GM10266 (cell line): ENCODE measurements around the gene CEP131.
A peak's percentile ranks its signal among the peaks of the same experiment; 100 is the strongest.

Source experiments
- DNase-seq: peaks from one replicate; pipeline ENCODE4 v3.0.0; 2012; ENCODE audit errors: extremely low spot score
- CTCF ChIP-seq: IDR thresholded peaks from 2 replicates; pipeline ENCODE4 v1.5.1; 2012; ENCODE audit warnings: mild to moderate bottlenecking, low read depth; ENCODE audit not compliant: control insufficient read depth, insufficient read depth; ENCODE audit errors: missing control alignments

Gene CEP131

DNA sequence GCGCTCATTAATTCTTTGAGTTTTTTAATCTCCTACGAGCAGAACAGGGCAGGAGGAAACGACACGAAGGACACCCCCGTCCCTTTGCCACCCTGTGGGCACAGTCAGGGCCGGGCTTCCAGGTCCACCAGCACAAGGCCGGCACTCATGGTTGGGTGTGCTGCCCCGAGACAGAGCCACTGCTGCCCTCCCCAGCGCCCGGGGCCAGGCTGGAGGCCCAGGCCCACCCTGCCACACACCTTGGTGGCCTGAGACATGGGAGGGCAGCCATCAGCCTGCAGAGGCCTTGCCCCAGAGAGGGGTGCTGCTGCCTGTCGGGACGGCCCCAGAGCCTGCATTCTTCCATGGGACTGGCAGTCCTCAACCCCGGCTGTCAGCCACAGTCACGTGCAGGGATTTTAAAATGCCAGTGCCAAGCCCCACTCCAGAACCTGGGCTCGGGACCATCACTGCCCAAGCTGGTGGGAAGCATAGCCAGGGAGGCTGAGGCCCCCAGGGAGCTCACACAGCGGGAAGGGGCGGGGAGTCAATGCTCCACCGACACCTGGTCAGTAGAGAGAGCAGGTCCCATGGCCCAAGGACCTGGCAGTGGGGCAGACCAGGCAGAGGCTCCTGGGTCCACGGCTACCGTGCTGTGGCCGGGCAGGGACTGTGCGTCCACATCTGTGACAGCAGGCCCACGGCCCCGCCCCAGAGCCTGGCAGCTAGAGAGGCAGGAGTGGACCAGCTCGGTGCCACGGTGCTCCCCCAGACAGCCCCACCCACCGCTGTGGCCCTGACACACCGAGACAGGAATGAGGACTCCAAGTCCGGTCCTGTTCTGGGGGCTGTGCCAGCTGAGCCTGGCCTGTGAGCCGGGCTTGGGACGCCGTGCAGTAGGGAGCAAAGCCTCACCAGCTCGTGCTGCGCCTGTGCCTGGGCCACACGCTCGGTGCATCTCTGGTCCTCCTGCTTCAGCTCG is 27.5 kb downstream of the CEP131 start:
- DNase-seq, result no peak
- TF ChIP-seq CTCF, result no peak

DNA sequence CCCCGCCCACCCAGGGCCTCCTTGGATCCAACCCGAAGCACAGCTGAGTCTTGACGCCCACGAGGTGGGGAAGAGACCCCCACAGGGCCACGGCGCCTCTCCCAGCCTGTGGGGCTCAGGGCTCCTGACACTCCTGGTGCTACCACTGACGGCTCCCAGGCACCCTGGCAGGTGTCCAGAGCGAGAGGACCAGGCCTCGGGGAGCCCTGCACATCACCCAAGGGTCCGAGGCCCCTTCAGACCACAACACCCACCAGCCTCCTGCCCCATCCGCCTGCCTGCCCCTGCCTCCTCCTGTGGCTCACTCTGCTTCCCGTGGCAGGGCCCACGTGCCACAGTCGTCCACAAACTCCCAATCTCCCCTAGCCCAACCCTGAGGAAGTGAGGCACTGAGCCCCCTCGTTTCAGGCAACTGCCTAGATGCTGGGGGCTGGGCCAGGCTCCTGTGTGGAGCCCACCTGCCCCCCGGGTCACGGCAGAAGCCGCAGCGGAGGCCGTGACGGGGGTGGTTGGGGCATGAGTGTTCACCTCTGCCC is 28.5 kb downstream of the CEP131 start:
- DNase-seq, result no peak
- no peak for TF ChIP-seq CTCF

GRCh38 chr17:81193470-81194224 is 29.1 kb downstream of the CEP131 start:
- DNase-seq, result peak; percentile 77
- TF ChIP-seq CTCF, result no peak

DNA sequence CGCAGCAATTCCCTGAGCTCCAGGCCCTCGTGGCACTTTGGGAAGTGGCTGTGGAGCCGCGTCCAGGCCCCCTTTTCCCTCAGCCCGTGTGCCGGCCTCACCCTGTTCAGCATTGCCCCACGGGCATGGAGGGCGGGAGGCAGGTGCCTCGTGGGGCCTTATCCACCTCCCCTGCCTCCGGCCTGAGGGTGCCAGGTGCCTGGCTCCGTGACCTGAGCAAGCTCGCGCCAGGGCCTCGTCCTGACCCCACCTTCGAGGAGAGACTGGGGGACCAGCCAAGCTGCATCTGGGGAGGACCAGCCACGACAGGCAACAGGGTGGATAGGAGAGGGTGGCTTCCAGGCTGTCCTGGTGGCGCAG is 29.7 kb downstream of the CEP131 start:
- no peak for DNase-seq
- no peak for TF ChIP-seq CTCF

DNA sequence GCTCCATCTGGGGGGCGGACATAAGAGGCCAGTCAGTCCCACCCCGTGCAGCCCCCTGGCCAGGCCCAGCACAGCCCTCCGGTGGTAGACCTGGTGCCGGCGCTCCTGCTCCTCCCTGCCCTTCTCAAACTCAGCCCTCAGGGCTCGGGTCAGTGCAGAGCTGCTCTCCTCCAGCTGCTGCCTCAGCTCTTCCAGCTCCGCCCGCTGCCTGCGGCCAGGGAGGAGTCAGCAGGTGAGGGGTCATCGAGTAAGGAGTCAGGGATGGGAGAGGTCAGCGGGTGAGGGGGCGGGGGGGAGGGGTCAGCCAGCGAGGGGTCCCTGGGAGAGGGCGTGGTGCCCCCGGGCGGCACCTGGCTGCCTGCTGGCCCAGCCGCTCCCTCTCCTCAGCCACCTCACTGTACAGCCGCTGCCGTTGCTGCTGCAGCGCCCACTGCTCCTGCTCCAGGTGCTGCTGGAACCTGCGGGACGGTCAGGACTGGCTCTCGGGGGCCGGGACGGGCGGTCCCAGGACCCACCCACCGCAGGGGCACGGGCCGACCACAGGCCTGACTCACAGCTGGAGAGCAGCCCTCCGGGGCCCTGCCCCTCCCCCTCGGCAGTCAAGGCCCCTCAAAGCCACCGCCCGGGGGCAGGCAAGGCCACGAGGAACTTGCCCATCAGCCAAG is 30.2 kb downstream of the CEP131 start:
- no peak for TF ChIP-seq CTCF

GRCh38 chr17:81191646-81192045 is 31.1 kb downstream of the CEP131 start:
- TF ChIP-seq CTCF, result no peak

More for the DNA sequence above, 30.2 kb downstream of the CEP131 start:
- no peak for DNase-seq

DNA sequence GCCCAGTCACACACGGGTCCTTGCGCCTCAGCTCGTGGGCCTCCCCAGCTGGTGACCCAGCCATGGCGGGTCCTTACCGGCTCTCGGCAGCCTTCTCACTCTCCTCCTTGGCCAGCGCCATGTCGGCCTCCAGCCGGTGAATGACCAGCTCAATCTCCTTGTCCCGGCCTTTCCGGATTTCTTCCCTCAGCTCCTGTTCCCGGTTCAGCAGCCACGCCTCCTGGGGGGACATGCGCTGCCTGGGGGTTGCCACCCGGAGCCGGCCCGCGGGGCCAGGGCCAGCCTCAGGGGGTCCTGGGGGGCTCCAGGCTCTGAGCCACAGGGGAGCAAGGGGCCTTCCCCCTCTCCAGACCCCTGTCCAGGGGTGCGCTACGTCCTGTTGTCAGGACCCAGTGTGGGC is 31.6 kb downstream of the CEP131 start:
- TF ChIP-seq CTCF, result no peak
- no peak for DNase-seq

More at GRCh38 chr17:81191646-81192045, 31.1 kb downstream of the CEP131 start:
- no peak for DNase-seq
